SK-N-SH (cell line): ENCODE data around the gene ARHGAP6. TPM values are rescaled to one million over a fixed set of nuclear protein-coding genes. Genes with fewer than 3 reads are reported as not detected.

Source experiments
- CTCF ChIA-PET: fragments of 300-600, 350-600 bp; formaldehyde crosslinking; extraction: SDS; loops from one replicate; lab custom pipeline; 2021; lab: Yijun Ruan, JAX
- POLR2A ChIA-PET: fragments of 350-600 bp; sonication (Branson Sonifier 250); formaldehyde crosslinking; extraction: SDS; loops from one replicate; lab custom pipeline; 2020; ENCODE audit warnings: antibody characterized with exemption, inconsistent platforms; lab: Yijun Ruan, JAX
- DNase-seq: peaks from one replicate; pipeline ENCODE4 v3.0.0; 2012
- H2AFZ ChIP-seq: fragments of 200-600 bp; sonication (generic); 2 replicates; pipeline ENCODE4 v1.8.1; 2016; ENCODE audit warnings: antibody characterized with exemption, mild to moderate bottlenecking, low read depth
- H3F3A ChIP-seq: fragments of 200-600 bp; sonication (generic); replicated peaks from 2 replicates; pipeline ENCODE3; 2016; ENCODE audit warnings: antibody characterized with exemption, mild to moderate bottlenecking; ENCODE audit not compliant: insufficient read depth
- H3K27ac ChIP-seq, 2 experiments: fragments of 200-500 bp in 1 of 2; fragments of 200-600 bp in 1 of 2; sonication (Bioruptor generic) in 1 of 2; sonication (generic), shearing (Covaris generic) in 1 of 2; 2 replicates each; pipeline versions ENCODE4 v1.5.1 to v1.6.1; 2014 to 2016; ENCODE audit warnings: low read depth in 2 of 2, inconsistent platforms in 1 of 2, low read length in 1 of 2, mild to moderate bottlenecking in 1 of 2, mixed read lengths in 1 of 2
- H3K27me3 ChIP-seq: fragments of 200-600 bp; sonication (generic), shearing (Covaris generic); 2 replicates; pipeline ENCODE4 v1.6.1; 2016; ENCODE audit warnings: mixed run types; ENCODE audit not compliant: insufficient read depth
- H3K36me3 ChIP-seq, 2 experiments: fragments of 200-500 bp in 1 of 2; fragments of 200-600 bp in 1 of 2; sonication (Bioruptor generic) in 1 of 2; sonication (generic) in 1 of 2; replicated peaks in 1 of 2; 2 replicates each; pipeline versions ENCODE3 to v1.5.1; 2014 to 2016; ENCODE audit warnings: low read length in 1 of 2, mild to moderate bottlenecking in 1 of 2; ENCODE audit not compliant: insufficient read depth in 2 of 2, control insufficient read depth in 1 of 2
- H3K4me1 ChIP-seq, 2 experiments: fragments of 200-500 bp in 1 of 2; fragments of 200-600 bp in 1 of 2; sonication (Bioruptor generic) in 1 of 2; sonication (generic), shearing (Covaris generic) in 1 of 2; 2 replicates each; pipeline versions ENCODE4 v1.5.1 to v1.6.1; 2014 to 2016; ENCODE audit warnings: low read depth in 1 of 2, low read length in 1 of 2, mixed run types in 1 of 2; ENCODE audit not compliant: insufficient read depth in 2 of 2, control insufficient read depth in 1 of 2
- H3K4me2 ChIP-seq: fragments of 200-600 bp; sonication (generic), shearing (Covaris generic); 2 replicates; pipeline ENCODE4 v1.6.1; 2017; ENCODE audit warnings: mixed run types
- H3K4me3 ChIP-seq, 2 experiments: fragments of 200-500 bp in 1 of 2; fragments of 200-600 bp in 1 of 2; sonication (Bioruptor generic) in 1 of 2; sonication (generic), shearing (Covaris generic) in 1 of 2; 2 replicates each; pipeline versions ENCODE4 v1.5.1 to v1.8.1; 2014 to 2016; ENCODE audit warnings: low read depth in 2 of 2, inconsistent platforms in 1 of 2, low read length in 1 of 2, mild to moderate bottlenecking in 1 of 2, mixed read lengths in 1 of 2, moderate library complexity in 1 of 2
- H3K79me2 ChIP-seq: fragments of 200-600 bp; sonication (generic); 2 replicates; pipeline ENCODE4 v1.8.1; 2017; ENCODE audit warnings: mild to moderate bottlenecking; ENCODE audit not compliant: insufficient read depth
- H3K9ac ChIP-seq: fragments of 200-600 bp; sonication (generic); 2 replicates; pipeline ENCODE4 v1.6.1; 2017; ENCODE audit warnings: mixed run types
- H3K9me2 ChIP-seq: fragments of 200-600 bp; sonication (generic); 2 replicates; pipeline ENCODE4 v1.6.1; 2017; ENCODE audit warnings: mixed run types
- H3K9me3 ChIP-seq: fragments of 200-600 bp; sonication (generic); 2 replicates; pipeline ENCODE4 v1.6.1; 2017; ENCODE audit warnings: mixed run types, mild to moderate bottlenecking, moderate library complexity
- H4K20me1 ChIP-seq: fragments of 200-600 bp; sonication (generic); 2 replicates; pipeline ENCODE4 v1.6.1; 2017; ENCODE audit warnings: mild to moderate bottlenecking, mixed run types; ENCODE audit not compliant: insufficient read depth
- CHD2 ChIP-seq: fragments of 150-350 bp; IDR thresholded peaks from 2 replicates; pipeline ENCODE4 v1.6.1; 2018; ENCODE audit warnings: low read length; ENCODE audit not compliant: partially characterized antibody
- EP300 ChIP-seq, 2 experiments: IDR thresholded peaks; 2 replicates each; pipeline versions ENCODE4 v1.4.0 to v1.6.1; 2012; ENCODE audit warnings: borderline replicate concordance in 1 of 2, low read depth in 1 of 2, low read length in 1 of 2
- FOSL2 ChIP-seq: IDR thresholded peaks from 2 replicates; pipeline ENCODE4 v1.4.0; 2012; ENCODE audit warnings: low read depth, mild to moderate bottlenecking, moderate library complexity, borderline replicate concordance
- FOXJ3 ChIP-seq: sonication (generic); formaldehyde crosslinking; IDR thresholded peaks from 2 replicates; pipeline ENCODE4 v1.5.1; 2020; ENCODE audit warnings: mild to moderate bottlenecking, missing genetic modification reagents
- IRF3 ChIP-seq: fragments of 150-350 bp; IDR thresholded peaks from 2 replicates; pipeline ENCODE4 v1.6.1; 2016; ENCODE audit warnings: mild to moderate bottlenecking, low read depth, low read length
- MEF2A ChIP-seq: IDR thresholded peaks from 2 replicates; pipeline ENCODE4 v1.4.0; 2012; ENCODE audit warnings: low read depth, borderline replicate concordance
- NFIC ChIP-seq: IDR thresholded peaks from 2 replicates; pipeline ENCODE4 v1.4.0; 2012; ENCODE audit warnings: borderline replicate concordance
- POLR2AphosphoS5 ChIP-seq: IDR thresholded peaks from 2 replicates; pipeline ENCODE4 v1.6.1; 2012; ENCODE audit warnings: low read depth, low read length
- RCOR1 ChIP-seq: fragments of 150-350 bp; IDR thresholded peaks from 2 replicates; pipeline ENCODE4 v1.6.1; 2017; ENCODE audit warnings: antibody characterized with exemption, low read length
- REST ChIP-seq: IDR thresholded peaks from 2 replicates; pipeline ENCODE4 v1.6.1; 2012; ENCODE audit warnings: mild to moderate bottlenecking, low read depth, low read length, moderate library complexity
- RXRA ChIP-seq: IDR thresholded peaks from 2 replicates; pipeline ENCODE4 v1.4.0; 2012; ENCODE audit warnings: low read depth, mild to moderate bottlenecking, borderline replicate concordance
- TAF1 ChIP-seq: IDR thresholded peaks from 2 replicates; pipeline ENCODE4 v1.6.1; 2012; ENCODE audit warnings: low read depth, mild to moderate bottlenecking, low read length, moderate library complexity, borderline replicate concordance
- TCF12 ChIP-seq: IDR thresholded peaks from 2 replicates; pipeline ENCODE4 v1.4.0; 2012
- TEAD4 ChIP-seq: IDR thresholded peaks from 2 replicates; pipeline ENCODE4 v1.4.0; 2012; ENCODE audit warnings: mild to moderate bottlenecking, borderline replicate concordance; ENCODE audit not compliant: insufficient read depth
- WGBS: methylation state at CpG from one replicate; pipeline ENCODE4 v1.1.6; 2017; ENCODE audit warnings: low lambda C conversion rate; 5-methylcytosine and 5-hydroxymethylcytosine counted together
- polyA plus RNA-seq, 3 experiments: library from polyadenylated mRNA; depleted of rRNA; stranded (reverse); fragments of >200 nt; gene quantifications; 2 replicates each; pipeline ENCODE4 v1.2.3, GENCODE V29; 2012

ARHGAP6 gene
- polyA plus RNA-seq, 1 of the 3 experiments (the other 2 are of a cell fraction), result 0.16 TPM

- TF ChIP-seq IRF3, result no peak
- TF ChIP-seq EP300 (IDR thresholded peaks at IDR 0.05; ENCODE audit: borderline replicate concordance in 1 of 2, low read depth in 1 of 2, low read length in 1 of 2), result no peak
- no peak for TF ChIP-seq TEAD4
- TF ChIP-seq RCOR1, result no peak
- no peak for TF ChIP-seq FOXJ3 (CRISPR knock-in tag)
- TF ChIP-seq RXRA, result no peak
- no peak for TF ChIP-seq CHD2
- TF ChIP-seq, all 33 proteins: peak for 0
Measured at GRCh38 chrX:11305641-11306040, 360.1 kb downstream of the ARHGAP6 start (continued).

GRCh38 chrX:11304829-11305228 is 360.9 kb downstream of the ARHGAP6 start:
- Histone ChIP-seq H3K36me3 (no peaks in the 10 kb centered on the region), H3K79me2 (no peaks in the 10 kb centered on the region), H3K4me3 (no peak overlapping the region), H3F3A (no peaks in the 10 kb centered on the region), H3K9me2 (no peaks in the 10 kb centered on the region), H3K4me1 (no peaks in the 10 kb centered on the region), H3K27ac (no peak overlapping the region), H2AFZ (no peak overlapping the region), H3K9ac (no peak overlapping the region), H3K9me3 (no peaks in the 10 kb centered on the region), H3K27me3 (no peaks in the 10 kb centered on the region; the same call in 1 of the 2 replicates), H4K20me1 (no peaks in the 10 kb centered on the region), H3K4me2 (no peak overlapping the region)
- WGBS, result 28% methylated on average over 6 of the region's 6 CpGs
- DNase-seq, result no peak
- ChIA-PET POLR2A (no interaction called here), CTCF (no interaction called here)
- no peak for TF ChIP-seq TAF1

- no peaks in the 10 kb centered on the region for H3K36me3 ChIP-seq
- H3K4me1 ChIP-seq, result no peaks in the 10 kb centered on the region
- POLR2A ChIA-PET, result no interaction called here
- no peaks in the 10 kb centered on the region for H3F3A ChIP-seq
- no peaks in the 10 kb centered on the region for H3K79me2 ChIP-seq
- H2AFZ ChIP-seq, result no peak overlapping the region
- H3K27ac ChIP-seq, result no peak overlapping the region
- DNase-seq, result no peak
- 30% methylated on average over 5 of the region's 9 CpGs for WGBS
- H3K9ac ChIP-seq, result no peak overlapping the region
- no peaks in the 10 kb centered on the region for H3K9me3 ChIP-seq
- H3K27me3 ChIP-seq, result no peaks in the 10 kb centered on the region
- H3K9me2 ChIP-seq, result no peaks in the 10 kb centered on the region
- no peaks in the 10 kb centered on the region for H4K20me1 ChIP-seq
- no peak overlapping the region for H3K4me2 ChIP-seq
- no peak overlapping the region for H3K4me3 ChIP-seq
- TF ChIP-seq NFIC, result no peak
- TF ChIP-seq TCF12, result no peak
- TF ChIP-seq FOSL2, result no peak
- no peak for TF ChIP-seq EP300 (IDR thresholded peaks at IDR 0.05; ENCODE audit: borderline replicate concordance in 1 of 2, low read depth in 1 of 2, low read length in 1 of 2)
- no peak for TF ChIP-seq TAF1
- no peak for TF ChIP-seq POLR2AphosphoS5
- no peak for TF ChIP-seq REST
- no peak for TF ChIP-seq MEF2A
- TF ChIP-seq, all 33 proteins: peak for 0
- CTCF ChIA-PET, result no interaction called here
Measured at GRCh38 chrX:11298600-11298999, 367.1 kb downstream of the ARHGAP6 start.
